Choroid plexus epithelial cell (primary cell): ENCODE data around the gene CCSAP.
"Not testable (repeated sequence)": the region's sequence is repeated elsewhere in the genome, so short reads cannot be mapped to it uniquely, and the experiment has no call there.

Source experiments
- DNase-seq: peaks from one replicate; pipeline ENCODE4 v3.0.0-alpha.2; 2010; ENCODE audit warnings: low read depth
- H3K4me3 ChIP-seq: 2 replicates; pipeline ENCODE4 v1.5.1; 2011; ENCODE audit warnings: low read depth, mild to moderate bottlenecking, control low read depth, low read length, moderate library complexity
- CTCF ChIP-seq: conservative IDR thresholded peaks from 2 replicates; pipeline ENCODE4 v1.5.1; 2011; ENCODE audit warnings: low read depth, mild to moderate bottlenecking, control low read depth, inconsistent platforms, low read length, moderate library complexity

Gene CCSAP

GRCh38 chr1:229383188-229383587 is 40.3 kb upstream of the CCSAP start:
- TF ChIP-seq CTCF: no peak
- H3K4me3 ChIP-seq: no peak overlapping the region
- no peak for DNase-seq

DNA sequence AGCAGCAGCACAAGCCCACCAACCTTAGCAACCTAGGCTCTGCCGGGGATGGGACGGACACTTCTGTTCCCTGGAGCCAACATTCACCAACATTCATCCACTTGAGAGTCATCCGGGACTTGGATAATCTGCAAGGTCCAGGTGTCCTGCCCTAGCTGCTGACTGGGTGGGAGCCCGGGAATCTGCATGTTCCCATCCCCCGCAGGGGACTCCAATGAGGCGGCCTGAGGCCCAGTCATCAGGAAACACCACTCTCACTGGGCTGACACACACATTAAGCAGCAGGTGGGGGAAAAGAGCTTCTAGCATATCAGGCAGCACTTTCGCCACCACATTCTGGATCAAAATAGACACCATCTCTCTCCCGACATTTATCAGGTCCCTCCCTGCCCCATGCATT is 38.4 kb upstream of the CCSAP start:
- no peak for DNase-seq
- H3K4me3 ChIP-seq: no peak overlapping the region
- TF ChIP-seq CTCF: no peak

GRCh38 chr1:229380536-229381160 is 37.8 kb upstream of the CCSAP start:
- no peak for DNase-seq
- no peak for TF ChIP-seq CTCF
- H3K4me3 ChIP-seq: no peak overlapping the region

DNA sequence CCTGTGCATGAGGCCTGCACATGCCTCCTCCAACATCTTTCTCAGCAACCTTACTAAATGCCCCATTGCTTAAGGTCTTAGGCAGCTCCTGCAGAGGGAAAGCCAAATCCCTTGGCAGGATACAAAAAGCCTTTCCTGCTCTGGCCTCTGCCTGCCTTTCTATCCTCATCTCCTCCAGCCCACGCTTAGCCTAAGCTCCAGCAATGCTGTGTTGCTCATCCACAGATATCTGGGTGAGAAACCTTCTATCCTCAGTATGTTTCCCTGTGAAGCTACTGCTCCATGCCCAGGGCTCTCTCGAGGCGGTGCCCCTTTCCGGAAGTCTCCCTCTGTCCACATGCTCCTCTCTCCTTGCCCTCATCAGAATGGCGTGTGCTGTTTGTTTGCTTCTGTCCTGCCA is 37.0 kb upstream of the CCSAP start:
- TF ChIP-seq CTCF: no peak
- DNase-seq: no peak
- H3K4me3 ChIP-seq: no peak overlapping the region

DNA sequence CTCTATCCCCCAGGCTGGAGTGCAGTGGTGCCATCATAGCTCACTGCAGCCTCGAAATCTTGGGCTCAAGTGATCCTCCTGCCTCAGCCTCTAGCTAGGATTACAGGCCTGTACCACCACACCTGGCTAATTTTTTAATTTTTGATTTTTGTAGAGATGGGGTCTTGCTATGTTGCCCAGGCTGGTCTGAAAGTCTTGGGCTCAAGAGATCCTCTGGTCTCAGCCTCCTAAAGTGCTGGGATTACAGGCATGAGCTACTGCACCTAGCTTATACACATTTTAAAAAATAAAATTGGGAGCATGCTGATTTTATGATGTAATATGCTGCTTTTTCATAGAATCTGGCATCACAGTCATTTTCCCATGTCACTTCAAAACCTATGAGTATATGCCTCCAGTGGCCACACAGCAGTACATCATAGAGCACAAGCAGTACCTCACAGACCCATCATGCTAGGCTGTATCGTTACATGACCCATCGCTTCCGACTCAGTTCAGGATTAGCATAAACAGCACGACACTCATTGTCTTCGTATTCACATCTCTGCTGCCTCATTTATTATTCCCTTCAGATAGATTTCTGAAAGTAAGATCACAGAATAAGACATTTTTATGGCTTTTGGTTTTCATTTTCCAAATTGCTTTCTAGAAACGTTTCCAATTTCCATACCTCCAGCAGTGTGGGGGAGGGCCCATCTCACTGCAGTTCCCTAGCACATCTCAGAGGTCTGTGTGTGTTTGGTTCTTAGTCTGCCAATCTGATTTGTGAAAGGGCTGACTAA is 35.9 kb upstream of the CCSAP start:
- peak; percentile 14 for TF ChIP-seq CTCF
- H3K4me3 ChIP-seq: no peak overlapping the region
- no peak for DNase-seq

GRCh38 chr1:229378035-229378434 is 35.2 kb upstream of the CCSAP start:
- H3K4me3 ChIP-seq, DNase-seq: not testable (repeated sequence)

GRCh38 chr1:229377429-229377828 is 34.6 kb upstream of the CCSAP start:
- no peak for DNase-seq
- H3K4me3 ChIP-seq: no peak overlapping the region
- TF ChIP-seq CTCF: no peak
